ENCODE measurements around the gene TPGS1. TPM values are rescaled to one million over a fixed set of nuclear protein-coding genes. Genes with fewer than 3 reads are reported as not detected.

The TPGS1 gene
- total and polyA plus RNA-seq, 2 donors from 2014 or later, result 17.9 to 23.1 TPM

GRCh38 chr19:458091-459042, 48.9 kb upstream of the TPGS1 start:
- FAIRE-seq, result no peak
- no peaks in the 10 kb centered on the region for H3K9me3 ChIP-seq (ENCODE audit: control insufficient read depth in 2 of 3, insufficient read depth in 1 of 3, low read length in 3 of 3)
- no peaks in the 10 kb centered on the region for H3K27me3 ChIP-seq (ENCODE audit: control insufficient read depth, insufficient read depth, low read length)

GRCh38 chr19:459724-460511, 47.4 kb upstream of the TPGS1 start:
- intact Hi-C loops (cut with DNase I), result no loop called here
- DNase-seq, result peak; percentile 80 to 89 (median 87)
- TF ChIP-seq CTCF (IDR thresholded peaks at IDR 0.05; ENCODE audit: borderline replicate concordance, extremely low read depth, insufficient read depth), result no peak
- Histone ChIP-seq H3K4me3 (ENCODE audit: low read length in 3 of 3) (peak overlapping the region; percentile 42 to 66 (median 52)), H3K9ac (ENCODE audit: low read length in 3 of 3) (peak overlapping the region in 2 of 3 donors; percentile 6 to 67), H3K9me3 (ENCODE audit: control insufficient read depth in 2 of 3, insufficient read depth in 1 of 3, low read length in 3 of 3) (no peaks in the 10 kb centered on the region), H3K4me1 (ENCODE audit: control insufficient read depth in 2 of 3, insufficient read depth in 2 of 3, low read depth in 1 of 3, low read length in 3 of 3) (peaks cover 0 to 2% (median 0%) of the 10 kb centered on the region in 3 donors), H3K27me3 (ENCODE audit: control insufficient read depth, insufficient read depth, low read length) (no peaks in the 10 kb centered on the region), H3K36me3 (ENCODE audit: control insufficient read depth in 2 of 3, insufficient read depth in 3 of 3, low read length in 3 of 3) (no peaks in the 10 kb centered on the region), H3K27ac (ENCODE audit: low read depth in 2 of 2, low read length in 2 of 2) (no peak overlapping the region)
- no peak for FAIRE-seq

More at GRCh38 chr19:458091-459042, 48.9 kb upstream of the TPGS1 start:
- no peak for DNase-seq
- H3K4me1 ChIP-seq (ENCODE audit: control insufficient read depth in 2 of 3, insufficient read depth in 2 of 3, low read depth in 1 of 3, low read length in 3 of 3), result peaks cover 0 to 2% (median 0%) of the 10 kb centered on the region in 3 donors
- H3K4me3 ChIP-seq (ENCODE audit: low read length in 3 of 3), result no peak overlapping the region
- H3K27ac ChIP-seq (ENCODE audit: low read depth in 2 of 2, low read length in 2 of 2), result no peak overlapping the region
- intact Hi-C loops (cut with DNase I), result no loop called here
- no peak for TF ChIP-seq CTCF (IDR thresholded peaks at IDR 0.05; ENCODE audit: borderline replicate concordance, extremely low read depth, insufficient read depth)
- H3K36me3 ChIP-seq (ENCODE audit: control insufficient read depth in 2 of 3, insufficient read depth in 3 of 3, low read length in 3 of 3), result no peaks in the 10 kb centered on the region
- H3K9ac ChIP-seq (ENCODE audit: low read length in 3 of 3), result no peak overlapping the region

- no peak for FAIRE-seq
- no peak for TF ChIP-seq CTCF (IDR thresholded peaks at IDR 0.05; ENCODE audit: borderline replicate concordance, extremely low read depth, insufficient read depth)
- intact Hi-C loops (cut with DNase I), result no loop called here
- no peaks in the 10 kb centered on the region for H3K9me3 ChIP-seq (ENCODE audit: control insufficient read depth in 2 of 3, insufficient read depth in 1 of 3, low read length in 3 of 3)
- peak; percentile 57 to 81 (median 74) for DNase-seq
- H3K9ac ChIP-seq (ENCODE audit: low read length in 3 of 3), result peak within 1 kb of the TSS in 2 of 3 donors; percentile 6 to 67
- no peak within 1 kb of the TSS for H3K27ac ChIP-seq (ENCODE audit: low read depth in 2 of 2, low read length in 2 of 2)
- peak within 1 kb of the TSS; percentile 42 to 66 (median 52) for H3K4me3 ChIP-seq (ENCODE audit: low read length in 3 of 3)
- no peaks in the 10 kb centered on the region for H3K27me3 ChIP-seq (ENCODE audit: control insufficient read depth, insufficient read depth, low read length)
- H3K4me1 ChIP-seq (ENCODE audit: control insufficient read depth in 2 of 3, insufficient read depth in 2 of 3, low read depth in 1 of 3, low read length in 3 of 3), result peaks cover 0 to 2% (median 0%) of the 10 kb centered on the region in 3 donors
- H3K36me3 ChIP-seq (ENCODE audit: control insufficient read depth in 2 of 3, insufficient read depth in 3 of 3, low read length in 3 of 3), result no peaks in the 10 kb centered on the region
These were observed 46.2 kb upstream of the TPGS1 start, which contains the start of gene SHC2 for GRCh38 chr19:460877-461720. Gene SHC2 (minus strand): TSS chr19:461033. CDS start chr19:460996, 37 bp downstream.

All from kidney (tissue), 14 donors.